Measurements from ENCODE around the gene MYOD1. TPM values are rescaled to one million over a fixed set of nuclear protein-coding genes. Genes with fewer than 3 reads are reported as not detected.

The MYOD1 gene
- total and polyA plus RNA-seq, 2 of the 4 experiments (the other 2 are of a cell fraction) = not detected

GRCh38 chr11:17724020-17724908 is 4.9 kb downstream of the MYOD1 start (continued):
- no peak for TF ChIP-seq RAD21 (IDR thresholded peaks at IDR 0.05; ENCODE audit: low read length)

GRCh38 chr11:17725174-17725573 is 5.8 kb downstream of the MYOD1 start:
- Histone ChIP-seq H3K14ac (replicated peaks; ENCODE audit: low read depth, low read length) (no peak overlapping the region), H3K18ac (ENCODE audit: low read depth, low read length) (no peak overlapping the region), H2BK5ac (ENCODE audit: low read depth, low read length, poor library complexity, severe bottlenecking) (no peak overlapping the region), H3K27ac (ENCODE audit: insufficient read depth, low read length) (no peak overlapping the region), H4K91ac (ENCODE audit: insufficient read depth, low read depth, low read length) (no peak overlapping the region), H3K36me3 (ENCODE audit: control insufficient read depth, insufficient read depth, low read length) (no peaks in the 10 kb centered on the region), H4K20me1 (ENCODE audit: insufficient read depth, low read length) (no peaks in the 10 kb centered on the region), H3K4ac (ENCODE audit: low read depth, low read length) (no peak overlapping the region), H3K23ac (ENCODE audit: low read depth, low read length) (no peak overlapping the region), H3K9ac (ENCODE audit: low read depth, low read length) (no peak overlapping the region), H4K8ac (ENCODE audit: low read depth in 2 of 2, low read length in 2 of 2) (no peak overlapping the region), H3K56ac (ENCODE audit: extremely low read depth, insufficient read depth, low read length) (no peak overlapping the region), H2BK15ac (ENCODE audit: low read depth, low read length) (no peak overlapping the region), H3K9me1 (ENCODE audit: insufficient read depth, low read length) (no peaks in the 10 kb centered on the region), H2BK20ac (ENCODE audit: low read depth, low read length) (no peak overlapping the region), H3K4me3 (ENCODE audit: insufficient read depth, low read depth, low read length) (no peak overlapping the region), H3K27me3 (ENCODE audit: control insufficient read depth, insufficient read depth, low read length) (peaks cover 54% of the 10 kb centered on the region), H3K9me3 (ENCODE audit: control insufficient read depth, insufficient read depth, low read length) (no peaks in the 10 kb centered on the region), H4K5ac (ENCODE audit: low read depth, low read length) (no peak overlapping the region), H2AFZ (replicated peaks; ENCODE audit: low read length, poor library complexity) (no peak overlapping the region), H3K79me1 (ENCODE audit: low read depth in 1 of 2, low read length in 2 of 2) (no peaks in the 10 kb centered on the region), H2AK5ac (ENCODE audit: low read depth, low read length) (no peak overlapping the region), H2AK9ac (replicated peaks; ENCODE audit: low read depth, low read length, poor library complexity) (no peak overlapping the region), H3K4me1 (ENCODE audit: control insufficient read depth, insufficient read depth, low read length) (no peaks in the 10 kb centered on the region), H2BK120ac (ENCODE audit: low read depth, low read length) (no peak overlapping the region), H3K4me2 (ENCODE audit: low read depth, low read length) (no peak overlapping the region)
- ChIA-PET CTCF (no interaction called here), POLR2A (ENCODE audit: unreplicated experiment) (no interaction called here)
- no peak for DNase-seq
- in situ Hi-C loops (cut with MboI; ENCODE audit: low sequenced_read_pairs) (loop anchor here (5.0 kb wide), 1 partner anchor 128 kb away; no protein-coding TSS in a partner anchor), intact Hi-C loops (cut with micrococcal nuclease) (no loop called here), dilution Hi-C loops (cut with HindIII; ENCODE audit: low sequenced_read_pairs, unreplicated experiment) (loop anchor here (25.0 kb wide), 1 partner anchor 262 kb away; no protein-coding TSS in a partner anchor)
- no TSS peak for BruUV-seq (replicated peaks)
- no peak for ATAC-seq (ENCODE audit: low read depth)
- 100% methylated on average over 1 of the region's 2 CpGs; no CpG with 5 or more reads in 1 of the 2 experiments for WGBS, 2 experiments (ENCODE audit: extremely low coverage in 2 of 2, insufficient read length in 1 of 2)
- TF ChIP-seq POLR2A (IDR thresholded peaks at IDR 0.05; ENCODE audit: low read depth, low read length) = no peak
- no peak for TF ChIP-seq USF2 (IDR thresholded peaks at IDR 0.05; ENCODE audit: low read depth, low read length)
- TF ChIP-seq RAD21 (IDR thresholded peaks at IDR 0.05; ENCODE audit: low read length) = no peak
- no peak for TF ChIP-seq NFE2L2 (IDR thresholded peaks at IDR 0.05; ENCODE audit: low read depth, low read length)
- TF ChIP-seq RCOR1 (IDR thresholded peaks at IDR 0.05; ENCODE audit: insufficient replicate concordance, low read length) = no peak
- no peak for TF ChIP-seq FOS (IDR thresholded peaks at IDR 0.05; ENCODE audit: low read depth, low read length)
- no peak for TF ChIP-seq RFX5 (IDR thresholded peaks at IDR 0.05; ENCODE audit: low read depth, low read length)
- no peak for TF ChIP-seq CTCF (conservative IDR thresholded peaks at IDR 0.05; ENCODE audit: low read depth, low read length)
- TF ChIP-seq MAZ (IDR thresholded peaks at IDR 0.05; ENCODE audit: borderline replicate concordance, low read depth, low read length) = no peak
- no peak for TF ChIP-seq MAFK (IDR thresholded peaks at IDR 0.05; ENCODE audit: low read depth, low read length)
- TF ChIP-seq MXI1 (IDR thresholded peaks at IDR 0.05; ENCODE audit: borderline replicate concordance, low read depth, low read length) = no peak
- TF ChIP-seq ELK1 (IDR thresholded peaks at IDR 0.05; ENCODE audit: borderline replicate concordance, low read depth, low read length) = no peak
